Astrocyte (in vitro differentiated cells and primary cell): ENCODE measurements around the gene RPL6.

ENCODE experiments used
- EZH2 ChIP-seq: IDR thresholded peaks from 2 replicates; pipeline ENCODE4 v1.6.1; 2012; ENCODE audit warnings: mild to moderate bottlenecking, low read length, inconsistent platforms; ENCODE audit not compliant: insufficient read depth
- TF ChIP-seq, protein P1 (sequence below): IDR thresholded peaks from 2 replicates; pipeline ENCODE4 v1.5.1; 2011; ENCODE audit warnings: low read depth, mild to moderate bottlenecking, inconsistent platforms, low read length, moderate library complexity; ENCODE audit not compliant: insufficient read depth

DNA sequence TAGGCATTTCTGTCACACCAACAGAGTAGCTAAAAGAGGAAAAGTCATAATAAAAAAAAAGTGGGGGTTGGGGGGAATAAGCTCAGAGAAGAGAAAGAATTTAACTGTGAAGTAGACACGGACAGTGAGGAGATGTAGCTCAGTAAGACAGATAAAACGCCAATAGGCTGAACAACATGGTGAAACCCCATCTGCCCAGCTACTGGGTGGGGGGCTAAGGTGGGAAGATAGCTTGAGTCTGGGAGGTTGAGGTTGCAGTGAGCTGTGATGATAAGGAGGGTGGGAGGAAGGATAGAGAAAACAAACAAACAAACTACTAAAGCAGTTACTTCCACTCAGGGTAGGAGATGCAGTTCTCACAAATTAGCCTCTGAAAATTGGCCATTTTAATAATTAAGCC lies 52.2 kb downstream of the RPL6 start:
- TF ChIP-seq, protein P1, sequence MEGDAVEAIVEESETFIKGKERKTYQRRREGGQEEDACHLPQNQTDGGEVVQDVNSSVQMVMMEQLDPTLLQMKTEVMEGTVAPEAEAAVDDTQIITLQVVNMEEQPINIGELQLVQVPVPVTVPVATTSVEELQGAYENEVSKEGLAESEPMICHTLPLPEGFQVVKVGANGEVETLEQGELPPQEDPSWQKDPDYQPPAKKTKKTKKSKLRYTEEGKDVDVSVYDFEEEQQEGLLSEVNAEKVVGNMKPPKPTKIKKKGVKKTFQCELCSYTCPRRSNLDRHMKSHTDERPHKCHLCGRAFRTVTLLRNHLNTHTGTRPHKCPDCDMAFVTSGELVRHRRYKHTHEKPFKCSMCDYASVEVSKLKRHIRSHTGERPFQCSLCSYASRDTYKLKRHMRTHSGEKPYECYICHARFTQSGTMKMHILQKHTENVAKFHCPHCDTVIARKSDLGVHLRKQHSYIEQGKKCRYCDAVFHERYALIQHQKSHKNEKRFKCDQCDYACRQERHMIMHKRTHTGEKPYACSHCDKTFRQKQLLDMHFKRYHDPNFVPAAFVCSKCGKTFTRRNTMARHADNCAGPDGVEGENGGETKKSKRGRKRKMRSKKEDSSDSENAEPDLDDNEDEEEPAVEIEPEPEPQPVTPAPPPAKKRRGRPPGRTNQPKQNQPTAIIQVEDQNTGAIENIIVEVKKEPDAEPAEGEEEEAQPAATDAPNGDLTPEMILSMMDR: no peak
- TF ChIP-seq EZH2: no peak
